Measurements from ENCODE around the gene PRR29.
"Not testable (repeated sequence)": the region's sequence is repeated elsewhere in the genome, so short reads cannot be mapped to it uniquely, and the experiment has no call there.

The PRR29 gene

DNA sequence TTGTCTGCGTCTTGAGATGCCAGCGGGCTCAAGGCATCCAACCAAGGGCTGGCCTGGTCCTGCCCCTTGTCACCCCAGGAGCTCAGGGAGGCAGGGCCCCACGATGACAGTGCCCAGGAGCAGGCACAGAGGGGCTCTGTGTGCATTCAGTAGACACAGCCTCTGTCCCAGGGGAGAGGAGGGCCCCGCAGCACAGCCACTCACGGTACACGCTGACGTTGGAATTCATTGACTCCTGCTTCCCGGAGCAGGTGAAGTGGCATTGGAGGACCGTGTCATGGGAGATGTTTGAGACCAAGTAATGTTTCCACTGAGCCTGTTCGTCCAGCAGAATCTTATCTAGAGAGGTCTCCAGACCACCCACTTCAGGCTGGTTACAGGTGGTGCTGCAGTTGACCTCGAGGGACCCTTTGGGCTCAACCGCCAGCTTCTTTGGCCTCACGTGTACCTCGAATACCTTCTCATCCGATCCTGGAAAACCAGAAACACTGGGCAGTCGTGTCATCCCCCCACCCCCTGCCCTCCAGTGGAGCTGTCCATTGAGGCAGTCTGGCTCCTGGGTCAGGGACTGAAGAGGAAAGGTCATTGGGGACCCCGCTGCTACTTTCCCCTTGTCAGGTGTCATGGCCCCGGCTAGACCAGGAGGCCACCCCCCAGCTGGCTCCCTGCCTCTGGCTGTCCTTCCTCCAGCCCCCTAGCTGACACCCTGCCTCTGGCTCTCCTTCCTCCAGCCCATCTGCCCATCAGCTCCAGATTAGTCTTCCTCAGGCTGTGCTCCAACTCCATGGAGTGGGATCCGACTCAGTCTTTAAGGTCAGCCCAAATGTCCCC is 7.0 kb downstream of the PRR29 start:
- Histone ChIP-seq H3K27me3 (ENCODE audit: insufficient read depth, low read length) (peaks cover 20% of the 10 kb centered on the region), H3K9me3 (ENCODE audit: low read length) (no peaks in the 10 kb centered on the region), H3K36me3 (ENCODE audit: insufficient read depth, low read length) (no peaks in the 10 kb centered on the region), H3K4me3 (ENCODE audit: low read length) (no peak overlapping the region), H3K4me1 (ENCODE audit: insufficient read depth, low read length) (no peaks in the 10 kb centered on the region), H2AFZ (ENCODE audit: low read depth, low read length) (no peak overlapping the region)

DNA sequence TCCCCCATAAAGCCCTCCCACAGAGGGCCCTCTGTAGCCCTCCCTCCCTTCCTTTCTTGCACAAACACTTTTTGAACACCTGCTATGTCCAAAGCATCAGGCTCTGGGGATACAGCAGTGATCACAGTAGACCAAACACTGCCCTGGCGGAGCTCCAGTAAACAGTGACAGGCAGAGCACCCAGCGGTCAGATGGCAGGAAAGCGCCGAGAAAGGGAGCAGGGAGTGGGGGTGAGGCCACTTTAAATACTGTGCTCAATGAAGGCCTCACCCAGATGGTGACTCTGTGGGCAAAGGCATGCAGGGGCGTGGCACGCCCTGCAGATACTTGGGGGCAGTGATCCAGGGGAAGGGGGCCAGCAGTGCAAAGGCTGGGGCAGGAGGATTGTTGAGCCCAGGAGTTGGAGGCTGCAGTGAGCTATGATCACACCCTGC is 7.6 kb downstream of the PRR29 start:
- H3K4me1 ChIP-seq (ENCODE audit: insufficient read depth, low read length): no peaks in the 10 kb centered on the region
- no peaks in the 10 kb centered on the region for H3K36me3 ChIP-seq (ENCODE audit: insufficient read depth, low read length)
- H3K9me3 ChIP-seq (ENCODE audit: low read length): no peaks in the 10 kb centered on the region
- H3K4me3 ChIP-seq (ENCODE audit: low read length): no peak overlapping the region
- H2AFZ ChIP-seq (ENCODE audit: low read depth, low read length): no peak overlapping the region
- peaks cover 20% of the 10 kb centered on the region for H3K27me3 ChIP-seq (ENCODE audit: insufficient read depth, low read length)

GRCh38 chr17:64006361-64007088 is 8.4 kb downstream of the PRR29 start:
- Histone ChIP-seq H2AFZ (ENCODE audit: low read depth, low read length) (no peak overlapping the region), H3K36me3 (ENCODE audit: insufficient read depth, low read length) (no peaks in the 10 kb centered on the region), H3K4me1 (ENCODE audit: insufficient read depth, low read length) (no peaks in the 10 kb centered on the region), H3K4me3 (ENCODE audit: low read length) (no peak overlapping the region), H3K27me3 (ENCODE audit: insufficient read depth, low read length) (peaks cover 20% of the 10 kb centered on the region), H3K9me3 (ENCODE audit: low read length) (no peaks in the 10 kb centered on the region)

DNA sequence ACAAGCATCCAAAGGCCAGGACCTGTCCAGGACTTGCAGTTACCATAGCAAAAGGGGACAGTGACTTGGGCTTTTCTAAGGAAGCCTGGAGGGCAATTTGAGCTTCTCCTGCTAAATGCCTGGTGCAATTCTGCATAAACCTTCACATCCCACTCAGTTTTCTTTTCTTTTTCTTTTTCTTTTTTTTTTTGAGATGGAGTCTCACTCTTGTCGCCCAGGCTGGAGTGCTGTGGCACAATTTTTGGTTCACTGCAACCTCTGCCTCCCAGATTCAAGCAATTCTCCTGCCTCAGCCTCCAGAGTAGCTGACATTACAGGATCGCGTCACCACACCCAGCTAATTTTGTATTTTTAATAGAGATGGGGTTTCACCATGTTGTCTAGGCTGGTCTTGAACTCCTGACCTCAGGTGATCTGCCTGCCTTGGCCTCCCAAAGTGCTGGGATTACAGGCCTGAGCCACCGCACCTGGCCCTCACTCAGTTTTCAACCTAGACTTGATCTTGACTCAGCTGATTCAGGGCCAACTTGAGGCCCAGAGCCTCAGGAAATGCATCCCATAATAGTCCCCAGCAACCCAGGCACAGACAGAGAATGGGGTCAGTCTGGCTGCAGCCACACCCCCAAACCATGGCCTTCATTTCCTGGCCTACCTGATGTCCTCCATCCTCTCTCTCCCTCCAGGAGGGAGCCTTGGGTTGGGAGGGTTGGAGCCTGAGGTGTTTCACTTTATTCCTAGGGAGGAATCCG is 9.1 kb downstream of the PRR29 start:
- H2AFZ ChIP-seq (ENCODE audit: low read depth, low read length); H3K4me3 ChIP-seq (ENCODE audit: low read length); H3K36me3 ChIP-seq (ENCODE audit: insufficient read depth, low read length); H3K4me1 ChIP-seq (ENCODE audit: insufficient read depth, low read length); H3K9me3 ChIP-seq (ENCODE audit: low read length): not testable (repeated sequence)
- peaks cover 20% of the 10 kb centered on the region for H3K27me3 ChIP-seq (ENCODE audit: insufficient read depth, low read length)

GRCh38 chr17:64007838-64008282 is 9.7 kb downstream of the PRR29 start:
- no peaks in the 10 kb centered on the region for H3K4me1 ChIP-seq (ENCODE audit: insufficient read depth, low read length)
- no peak overlapping the region for H2AFZ ChIP-seq (ENCODE audit: low read depth, low read length)
- H3K4me3 ChIP-seq (ENCODE audit: low read length): no peak overlapping the region
- H3K9me3 ChIP-seq (ENCODE audit: low read length): no peaks in the 10 kb centered on the region
- H3K36me3 ChIP-seq (ENCODE audit: insufficient read depth, low read length): no peaks in the 10 kb centered on the region
- peaks cover 20% of the 10 kb centered on the region for H3K27me3 ChIP-seq (ENCODE audit: insufficient read depth, low read length)

GRCh38 chr17:64008346-64008745 is 10.2 kb downstream of the PRR29 start:
- no peaks in the 10 kb centered on the region for H3K9me3 ChIP-seq (ENCODE audit: low read length)
- H3K27me3 ChIP-seq (ENCODE audit: insufficient read depth, low read length): peaks cover 20% of the 10 kb centered on the region
- no peaks in the 10 kb centered on the region for H3K36me3 ChIP-seq (ENCODE audit: insufficient read depth, low read length)
- no peaks in the 10 kb centered on the region for H3K4me1 ChIP-seq (ENCODE audit: insufficient read depth, low read length)
- no peak overlapping the region for H3K4me3 ChIP-seq (ENCODE audit: low read length)
- H2AFZ ChIP-seq (ENCODE audit: low read depth, low read length): no peak overlapping the region

DNA sequence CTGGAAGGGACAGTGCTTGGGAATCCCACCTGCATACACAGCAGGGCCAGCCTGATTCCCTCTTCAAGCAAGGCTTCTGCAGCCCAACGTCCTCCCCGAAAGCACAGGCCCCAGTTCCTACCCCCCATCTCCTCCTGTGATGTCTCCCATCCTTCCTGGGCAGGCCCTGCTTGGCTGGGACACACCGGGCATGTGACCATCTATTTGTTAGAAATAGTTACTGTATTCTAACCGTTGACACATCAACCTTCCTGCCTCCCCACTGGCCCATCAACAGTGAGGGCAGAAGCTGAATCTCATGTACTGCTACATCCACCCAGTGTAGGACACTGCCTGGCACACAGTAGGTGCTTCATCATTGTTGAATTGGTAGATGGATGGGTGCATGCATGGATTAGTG is 10.7 kb downstream of the PRR29 start:
- H3K27me3 ChIP-seq (ENCODE audit: insufficient read depth, low read length): peaks cover 18% of the 10 kb centered on the region
- H3K4me1 ChIP-seq (ENCODE audit: insufficient read depth, low read length): no peaks in the 10 kb centered on the region
- no peaks in the 10 kb centered on the region for H3K36me3 ChIP-seq (ENCODE audit: insufficient read depth, low read length)
- no peaks in the 10 kb centered on the region for H3K9me3 ChIP-seq (ENCODE audit: low read length)
- H2AFZ ChIP-seq (ENCODE audit: low read depth, low read length): no peak overlapping the region
- no peak overlapping the region for H3K4me3 ChIP-seq (ENCODE audit: low read length)

GRCh38 chr17:64009571-64010402 is 11.6 kb downstream of the PRR29 start:
- Histone ChIP-seq H3K4me1 (ENCODE audit: insufficient read depth, low read length) (no peaks in the 10 kb centered on the region), H2AFZ (ENCODE audit: low read depth, low read length) (no peak overlapping the region), H3K36me3 (ENCODE audit: insufficient read depth, low read length) (no peaks in the 10 kb centered on the region), H3K9me3 (ENCODE audit: low read length) (no peaks in the 10 kb centered on the region), H3K4me3 (ENCODE audit: low read length) (no peak overlapping the region), H3K27me3 (ENCODE audit: insufficient read depth, low read length) (peaks cover 13% of the 10 kb centered on the region)

- H3K27me3 ChIP-seq (ENCODE audit: insufficient read depth, low read length): no peaks in the 10 kb centered on the region
Observed at GRCh38 chr17:64015447-64015846, 17.3 kb downstream of the PRR29 start.

GRCh38 chr17:64016231-64016784 is 18.2 kb downstream of the PRR29 start:
- Histone ChIP-seq H3K36me3 (ENCODE audit: insufficient read depth, low read length) (no peaks in the 10 kb centered on the region), H3K27me3 (ENCODE audit: insufficient read depth, low read length) (no peaks in the 10 kb centered on the region), H3K9me3 (ENCODE audit: low read length) (no peaks in the 10 kb centered on the region), H3K4me1 (ENCODE audit: insufficient read depth, low read length) (no peaks in the 10 kb centered on the region), H3K4me3 (ENCODE audit: low read length) (no peak overlapping the region), H2AFZ (ENCODE audit: low read depth, low read length) (no peak overlapping the region)

More at GRCh38 chr17:64015447-64015846, 17.3 kb downstream of the PRR29 start:
- Histone ChIP-seq H3K4me3 (ENCODE audit: low read length) (no peak overlapping the region), H3K36me3 (ENCODE audit: insufficient read depth, low read length) (no peaks in the 10 kb centered on the region), H3K9me3 (ENCODE audit: low read length) (no peaks in the 10 kb centered on the region), H2AFZ (ENCODE audit: low read depth, low read length) (no peak overlapping the region), H3K4me1 (ENCODE audit: insufficient read depth, low read length) (no peaks in the 10 kb centered on the region)

- no peaks in the 10 kb centered on the region for H3K9me3 ChIP-seq (ENCODE audit: low read length)
- H2AFZ ChIP-seq (ENCODE audit: low read depth, low read length): no peak overlapping the region
- H3K4me3 ChIP-seq (ENCODE audit: low read length): no peak overlapping the region
- no peaks in the 10 kb centered on the region for H3K36me3 ChIP-seq (ENCODE audit: insufficient read depth, low read length)
- no peaks in the 10 kb centered on the region for H3K27me3 ChIP-seq (ENCODE audit: insufficient read depth, low read length)
- H3K4me1 ChIP-seq (ENCODE audit: insufficient read depth, low read length): no peaks in the 10 kb centered on the region
Observed at GRCh38 chr17:64016974-64017373, 18.8 kb downstream of the PRR29 start.

DNA sequence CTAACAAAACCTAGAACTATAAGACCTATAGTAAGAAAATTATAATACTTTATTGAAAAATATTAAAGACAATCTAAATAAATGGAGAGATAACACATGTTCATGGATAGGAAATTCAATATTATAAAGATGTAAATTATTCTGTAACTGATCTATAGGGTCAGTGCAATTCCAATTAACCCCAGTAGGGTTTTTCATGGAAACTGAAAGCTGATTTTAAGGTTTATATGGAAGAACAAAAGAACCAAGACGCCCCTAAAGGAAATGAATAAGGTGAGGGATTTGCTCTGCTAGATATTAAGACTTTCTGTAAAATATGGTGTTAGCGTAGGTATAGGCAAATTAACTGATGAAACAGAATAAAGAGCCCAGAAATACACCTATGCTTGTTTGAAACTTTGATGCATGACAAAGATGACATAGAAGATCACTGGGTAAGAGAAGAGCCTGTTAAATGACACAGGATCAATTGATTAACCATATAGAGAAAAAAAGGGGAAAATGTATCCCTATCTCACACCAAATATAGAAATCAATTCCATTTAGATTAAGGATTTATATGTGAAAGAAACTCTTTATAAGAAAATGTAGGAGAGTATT is 19.3 kb downstream of the PRR29 start:
- H2AFZ ChIP-seq (ENCODE audit: low read depth, low read length): no peak overlapping the region
- H3K27me3 ChIP-seq (ENCODE audit: insufficient read depth, low read length): no peaks in the 10 kb centered on the region
- H3K4me3 ChIP-seq (ENCODE audit: low read length): no peak overlapping the region
- no peaks in the 10 kb centered on the region for H3K9me3 ChIP-seq (ENCODE audit: low read length)
- H3K4me1 ChIP-seq (ENCODE audit: insufficient read depth, low read length): no peaks in the 10 kb centered on the region
- H3K36me3 ChIP-seq (ENCODE audit: insufficient read depth, low read length): no peaks in the 10 kb centered on the region
